GM18511 (cell line): ENCODE results near the gene GALNT14.

Experiments used
- ATAC-seq: cut with Tn5 transposase; IDR thresholded peaks from one replicate; pipeline ENCODE4 v1.9.1; 2021; ENCODE audit warnings: mild to moderate bottlenecking, moderate library complexity; ENCODE audit not compliant: unreplicated experiment

Gene GALNT14

GRCh38 chr2:31089645-31090044, 48.6 kb downstream of the GALNT14 start:
- ATAC-seq: no peak

DNA sequence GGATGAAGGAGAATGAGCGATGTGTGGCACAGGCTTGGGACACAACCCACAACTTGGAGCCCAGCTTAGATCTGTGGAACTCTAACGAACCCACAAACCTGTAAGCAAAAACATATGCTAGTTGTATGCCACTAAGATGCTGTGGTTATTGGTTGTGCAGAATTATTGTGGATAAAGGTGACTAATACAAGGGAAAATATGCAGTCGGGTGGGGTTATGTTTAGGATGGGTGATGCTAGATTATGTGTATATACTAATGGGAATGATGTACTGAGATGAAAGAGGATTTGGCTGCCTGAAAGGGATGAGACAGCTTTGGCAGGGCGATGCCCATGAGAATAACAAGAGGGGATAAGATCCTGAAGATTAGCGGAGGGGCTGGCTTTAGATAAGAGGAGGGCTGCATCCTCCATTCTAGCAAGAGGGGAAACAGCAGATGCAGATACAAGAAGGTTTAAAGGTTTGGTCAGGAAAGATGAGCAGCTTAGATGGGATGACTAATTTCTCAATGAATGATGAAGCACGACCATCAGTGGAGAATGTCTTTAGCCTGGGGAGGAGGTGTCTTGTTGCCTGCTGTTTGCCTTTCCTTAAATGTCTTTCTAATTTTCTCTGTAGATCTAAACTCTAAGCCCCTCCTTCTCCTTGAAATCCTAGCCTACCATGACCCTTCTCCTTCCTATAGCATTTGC, 49.6 kb downstream of the GALNT14 start:
- ATAC-seq: no peak

- no peak for ATAC-seq
Observed at GRCh38 chr2:31087491-31087890, 50.7 kb downstream of the GALNT14 start.

DNA sequence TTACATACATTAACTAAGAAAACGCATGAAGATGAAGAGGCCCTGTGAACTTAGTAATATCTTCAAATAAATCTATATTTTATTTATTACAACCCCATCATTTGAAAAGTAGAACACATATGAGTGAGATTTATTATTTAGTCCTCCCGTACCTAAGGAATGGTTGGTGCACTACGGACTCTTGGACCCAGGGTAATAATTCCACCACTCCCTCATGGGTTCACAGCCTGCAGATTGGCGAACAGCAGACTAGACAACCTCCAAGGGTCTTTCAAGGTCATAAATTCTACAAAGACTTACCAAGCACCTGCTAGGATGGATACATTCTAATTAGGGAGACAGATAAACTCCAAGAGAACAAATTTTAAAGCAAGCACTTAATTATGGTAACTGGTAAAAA, 51.6 kb downstream of the GALNT14 start:
- ATAC-seq: no peak

DNA sequence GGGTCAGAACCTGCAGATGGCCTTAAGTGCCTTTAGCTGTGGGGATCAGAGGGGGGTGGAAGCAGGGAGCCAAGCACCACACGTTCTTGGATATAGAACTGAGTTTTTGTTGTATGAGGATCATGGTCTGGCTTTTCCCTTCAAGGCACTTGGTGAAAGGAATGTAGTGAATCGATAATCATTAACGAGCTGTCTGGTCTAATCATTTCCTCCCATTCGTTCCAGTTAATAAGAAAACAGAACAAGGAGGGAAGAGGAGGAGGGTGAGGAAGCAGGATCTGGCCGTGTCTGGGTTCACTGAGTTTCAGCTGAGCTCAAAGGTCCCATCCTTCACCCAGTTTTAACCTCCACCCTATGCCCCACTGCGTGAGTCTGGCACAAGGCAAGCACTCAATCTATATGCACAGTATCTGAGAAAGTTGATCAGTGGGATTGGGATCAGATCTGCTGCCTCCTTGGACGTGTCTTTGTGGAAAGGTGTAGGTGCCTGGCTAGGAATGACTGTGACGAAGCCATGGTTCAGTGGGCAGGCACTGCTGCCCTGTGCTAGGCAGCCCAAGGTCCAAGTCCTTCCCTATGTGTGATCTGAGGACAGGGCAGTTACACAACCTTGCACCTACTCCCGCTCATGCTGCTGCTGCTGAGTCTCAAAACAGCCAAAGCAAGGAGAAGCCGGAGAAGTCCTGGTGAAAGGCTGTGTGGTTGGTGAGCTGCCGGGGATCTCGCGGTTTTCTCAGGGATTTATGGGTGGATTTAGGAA, 54.8 kb downstream of the GALNT14 start:
- ATAC-seq: no peak

DNA sequence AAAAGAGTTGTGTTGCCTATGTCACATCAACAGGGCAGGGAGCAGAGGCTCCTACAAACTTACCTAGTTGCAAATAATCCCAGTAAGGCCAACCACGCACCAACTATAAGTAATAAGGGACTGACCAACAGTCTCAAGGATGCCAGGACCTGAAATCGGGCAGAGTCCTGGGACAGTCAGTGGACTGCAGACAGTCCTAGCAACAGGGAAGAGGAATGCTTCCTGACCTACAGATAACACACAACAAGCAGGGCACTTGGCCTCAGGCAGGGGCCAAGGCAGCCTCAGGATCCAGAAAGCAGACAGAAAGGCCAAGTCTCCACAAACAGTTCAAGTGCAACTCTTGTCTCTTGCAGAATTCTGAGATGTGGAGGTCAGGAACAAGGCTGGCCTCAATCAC, 56.2 kb downstream of the GALNT14 start:
- no peak for ATAC-seq

- ATAC-seq: no peak
Observed at GRCh38 chr2:31081492-31081891, 56.7 kb downstream of the GALNT14 start.

DNA sequence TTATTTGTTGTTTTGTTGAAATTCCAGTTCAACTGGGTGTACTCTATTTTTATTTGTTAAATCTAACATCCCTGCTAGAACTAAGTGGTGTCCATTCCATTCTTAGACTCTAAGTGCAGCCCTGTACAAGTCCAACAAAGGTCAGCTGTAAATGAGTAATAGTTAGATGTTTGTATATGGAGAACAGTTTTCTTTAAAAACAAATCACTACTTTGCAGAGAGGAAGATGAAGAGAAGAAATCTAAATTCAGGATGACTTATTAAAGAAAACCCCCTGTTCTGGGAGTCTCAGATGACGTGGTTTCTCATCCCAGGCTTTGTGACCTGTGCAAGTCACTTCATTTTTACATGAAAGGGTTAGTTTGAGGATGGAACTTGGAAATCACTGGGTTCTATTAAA, 57.9 kb downstream of the GALNT14 start:
- ATAC-seq: no peak

DNA sequence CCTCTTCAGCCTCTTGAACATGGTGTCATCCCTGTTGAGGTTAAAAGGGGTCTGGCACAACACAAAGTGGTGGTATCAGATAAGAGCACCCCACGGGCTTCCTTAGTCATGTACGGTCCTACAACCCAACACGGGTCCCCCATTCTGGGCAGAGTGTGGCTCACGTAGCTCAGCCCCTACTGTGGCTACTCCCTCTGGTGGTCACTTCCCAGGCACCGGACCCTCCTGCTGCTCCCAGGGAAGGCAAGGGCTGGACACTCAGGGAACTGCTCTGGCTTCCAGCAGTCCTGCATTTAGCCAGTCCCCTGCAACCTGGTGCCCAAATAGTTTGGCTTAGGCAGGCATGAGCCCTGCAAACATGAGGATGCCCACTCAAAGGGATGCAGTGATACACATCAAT, 58.6 kb downstream of the GALNT14 start:
- no peak for ATAC-seq

DNA sequence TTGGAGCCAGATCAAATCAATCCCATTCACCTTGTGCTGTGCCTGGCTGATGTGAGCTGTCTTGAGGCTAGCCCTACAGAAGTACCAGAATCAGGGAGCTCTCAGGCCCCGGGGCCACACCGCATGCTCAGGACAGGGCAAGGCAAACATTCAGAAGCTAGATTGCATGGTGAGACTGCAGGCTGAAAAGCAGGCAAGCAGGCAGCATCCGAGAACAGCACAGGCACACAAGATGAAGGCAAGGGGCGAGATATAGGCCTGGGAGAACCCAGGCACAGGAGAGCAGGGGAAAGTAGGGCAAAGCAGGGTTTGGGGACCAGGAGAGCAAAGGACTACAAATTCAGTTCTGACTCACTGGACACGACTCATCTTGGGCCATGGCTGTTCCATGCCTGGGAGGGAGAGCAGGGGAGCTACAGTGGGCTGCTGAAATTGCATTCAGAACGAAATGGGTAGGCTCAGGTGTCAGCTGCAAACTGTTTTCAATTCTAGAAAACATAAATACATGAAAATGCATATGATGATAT, 59.6 kb downstream of the GALNT14 start:
- no peak for ATAC-seq

DNA sequence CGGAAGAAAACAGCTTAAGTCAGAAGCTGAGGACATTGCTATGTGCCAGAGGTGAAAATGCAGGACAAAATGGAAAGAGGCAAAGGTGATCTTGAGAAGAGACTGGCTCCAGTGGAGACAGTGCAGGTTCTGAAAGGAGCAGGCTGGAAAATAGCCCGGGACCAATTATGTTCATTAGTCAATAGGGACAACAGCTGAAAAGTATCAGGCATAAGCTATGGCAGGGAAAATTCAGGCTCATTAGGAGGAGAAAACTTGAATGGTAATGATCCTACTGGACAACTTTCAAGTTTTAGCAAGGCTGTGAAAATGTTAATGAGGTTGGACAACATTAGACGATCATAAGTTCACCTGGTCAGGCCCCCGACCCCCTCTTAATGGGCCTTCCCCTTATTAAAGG, 60.2 kb downstream of the GALNT14 start:
- ATAC-seq: no peak

- no peak for ATAC-seq
Observed at GRCh38 chr2:31075941-31076590, 62.2 kb downstream of the GALNT14 start.

GRCh38 chr2:31075431-31075830, 62.8 kb downstream of the GALNT14 start:
- no peak for ATAC-seq

DNA sequence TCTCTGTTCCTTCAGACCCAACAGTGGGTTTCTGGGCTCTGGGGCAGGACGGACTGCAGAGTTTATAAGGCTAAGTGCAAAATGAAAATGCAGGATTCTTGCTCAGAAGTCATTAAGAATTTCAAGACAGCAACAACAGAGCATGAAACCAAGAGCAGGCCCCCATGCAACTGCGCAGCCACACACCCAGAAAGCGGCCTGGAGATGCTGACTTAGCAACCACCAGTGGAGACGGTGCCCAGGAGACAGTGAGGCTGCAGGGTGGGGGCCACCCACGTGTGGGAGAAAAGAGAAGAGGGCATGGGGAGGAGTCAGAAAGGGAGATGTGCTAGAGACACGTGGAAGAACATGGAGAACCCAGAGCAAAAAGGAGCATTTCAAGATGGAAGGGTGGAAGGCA, 66.5 kb downstream of the GALNT14 start:
- no peak for ATAC-seq

DNA sequence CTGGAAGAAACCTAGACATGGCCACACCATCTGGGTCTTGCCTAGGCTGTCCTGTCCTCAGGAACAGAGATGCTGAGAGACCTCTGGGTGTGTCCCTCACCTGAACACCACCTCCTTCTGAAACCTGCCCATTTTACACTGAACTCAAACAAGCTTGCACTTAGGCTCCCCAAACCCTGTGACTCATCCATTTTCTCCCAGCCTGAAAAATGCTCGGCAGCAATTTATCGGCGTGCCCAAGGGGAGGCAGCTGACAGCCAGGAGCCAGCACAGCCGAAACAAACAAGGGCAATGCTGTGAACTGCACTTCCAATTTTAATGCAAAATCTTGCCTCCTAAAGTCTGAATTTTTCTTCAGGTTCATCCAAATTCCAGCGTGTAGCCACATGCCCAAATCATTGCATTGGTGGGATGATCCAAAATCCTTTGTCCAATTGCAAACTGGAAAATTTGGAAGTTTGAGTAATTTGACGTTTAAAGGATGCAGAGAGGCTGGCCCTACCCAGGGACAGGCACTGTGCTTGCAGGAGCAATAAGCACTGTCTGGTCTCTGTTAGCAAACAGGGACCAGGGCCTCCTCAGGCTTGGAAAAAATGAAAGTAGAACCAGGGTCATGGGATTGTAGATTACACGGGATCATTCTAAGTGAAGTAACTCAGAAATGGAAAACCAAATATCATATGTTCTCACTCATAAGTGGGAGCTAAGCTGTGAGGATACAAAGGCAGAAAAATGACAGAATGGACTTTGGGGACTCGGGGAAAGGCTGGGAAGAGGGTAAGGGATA, 67.7 kb downstream of the GALNT14 start:
- no peak for ATAC-seq

DNA sequence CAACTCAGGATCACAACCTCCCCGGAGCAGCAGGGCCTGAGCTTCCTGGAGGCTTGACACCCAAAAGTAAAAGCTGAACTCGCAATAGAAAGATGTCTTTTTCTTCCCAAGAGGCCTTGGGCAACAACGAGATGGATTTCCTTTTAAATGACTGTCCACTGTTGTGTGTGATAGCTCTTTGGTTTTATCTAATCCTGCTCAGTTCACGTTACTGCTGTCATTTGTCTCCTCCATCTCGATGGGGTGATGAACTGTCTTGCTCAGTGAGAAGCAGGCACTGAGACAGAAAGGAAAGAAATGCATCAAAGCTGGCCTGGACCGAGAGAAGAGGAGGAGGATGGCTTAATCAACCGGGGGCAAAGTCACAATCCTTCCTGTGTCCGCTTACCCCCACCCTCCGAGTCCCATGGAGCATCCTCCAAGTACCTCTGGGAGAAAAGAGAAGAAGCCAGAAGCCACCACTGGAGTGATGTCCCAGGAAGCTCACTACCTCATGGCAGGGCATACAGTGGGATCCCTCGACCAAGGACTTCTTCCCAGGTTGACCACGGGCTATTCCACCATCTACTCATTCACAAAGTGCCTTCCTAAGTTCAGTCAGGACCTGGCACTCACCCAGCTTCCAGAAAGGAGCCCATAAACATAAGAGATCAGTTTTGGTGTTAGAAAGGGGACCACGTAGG, 68.5 kb downstream of the GALNT14 start:
- no peak for ATAC-seq

GRCh38 chr2:31067259-31067658, 71.0 kb downstream of the GALNT14 start:
- ATAC-seq: no peak

DNA sequence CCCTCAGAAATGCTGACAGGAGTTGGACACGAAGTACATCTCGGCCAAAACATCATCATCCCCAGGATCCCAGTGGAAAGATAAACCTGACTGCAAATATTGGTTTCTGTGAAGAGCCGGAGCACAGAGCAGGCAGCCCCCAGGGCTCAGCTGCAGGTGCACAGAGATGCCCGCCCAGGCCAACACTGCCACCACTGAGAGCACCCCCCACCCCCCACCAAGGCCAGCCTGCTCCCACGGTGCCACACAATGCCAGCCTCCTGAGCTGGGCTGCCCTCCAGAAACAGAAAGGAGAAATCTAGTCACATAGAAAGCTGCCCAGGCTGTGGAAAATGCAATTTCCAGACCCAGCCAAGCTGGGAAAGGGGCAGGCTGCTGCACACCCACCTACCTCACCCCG, 71.7 kb downstream of the GALNT14 start:
- ATAC-seq: no peak

GRCh38 chr2:31066086-31066485, 72.2 kb downstream of the GALNT14 start:
- ATAC-seq: no peak

- no peak for ATAC-seq
Observed at GRCh38 chr2:31065356-31065755, 72.9 kb downstream of the GALNT14 start.

DNA sequence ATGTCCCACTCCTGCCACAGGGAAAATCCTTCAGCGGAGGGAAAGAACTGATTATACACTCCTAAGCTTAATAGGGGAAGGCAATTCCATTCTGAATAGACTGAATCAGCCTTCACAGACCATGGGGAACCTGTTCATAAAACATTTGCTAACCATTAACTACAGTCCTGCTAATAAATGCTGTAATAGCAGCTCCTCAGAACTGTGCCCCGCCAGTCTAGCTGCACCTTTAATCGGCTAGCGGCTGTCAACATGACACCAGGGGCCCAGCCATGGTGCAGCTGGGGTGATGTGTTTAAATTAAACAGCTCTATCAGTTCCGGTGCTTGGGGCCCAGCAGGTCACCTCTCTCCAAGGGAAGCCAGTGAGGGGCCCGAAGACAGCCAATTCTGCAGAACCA, 77.8 kb downstream of the GALNT14 start:
- no peak for ATAC-seq
